Esophagus (tissue), 2 donors: ENCODE data around the gene AGBL4. TPM values are rescaled to one million over a fixed set of nuclear protein-coding genes. Genes with fewer than 3 reads are reported as not detected.

Experiments used
- H3K27ac ChIP-seq, 2 donors: one replicate each; pipeline ENCODE4 v1.5.1; 2013; ENCODE audit warnings: low read depth in 2 of 2, mild to moderate bottlenecking in 2 of 2, inconsistent platforms in 1 of 2, low read length in 1 of 2, moderate library complexity in 1 of 2
- H3K27me3 ChIP-seq, 2 donors: one replicate each; pipeline ENCODE4 v1.6.1; 2013; ENCODE audit warnings: low read length in 2 of 2, control low read depth in 1 of 2, mild to moderate bottlenecking in 1 of 2; ENCODE audit not compliant: insufficient read depth in 2 of 2, control insufficient read depth in 1 of 2
- H3K36me3 ChIP-seq, 2 donors: one replicate each; pipeline ENCODE4 v1.6.1; 2013; ENCODE audit warnings: low read length in 1 of 2; ENCODE audit not compliant: control insufficient read depth in 2 of 2, insufficient read depth in 2 of 2
- H3K4me1 ChIP-seq, 2 donors: one replicate each; pipeline ENCODE4 v1.6.1; 2013; ENCODE audit warnings: low read length in 1 of 2; ENCODE audit not compliant: control insufficient read depth in 2 of 2, insufficient read depth in 2 of 2
- H3K4me3 ChIP-seq, 2 donors: one replicate each; pipeline ENCODE4 v1.5.1; 2013; ENCODE audit warnings: low read length in 2 of 2, mild to moderate bottlenecking in 2 of 2, low read depth in 1 of 2, moderate library complexity in 1 of 2
- H3K9me3 ChIP-seq, 2 donors: one replicate each; pipeline ENCODE4 v1.6.1; 2013; ENCODE audit warnings: mild to moderate bottlenecking in 2 of 2, low read depth in 1 of 2, low read length in 1 of 2, moderate library complexity in 1 of 2; ENCODE audit not compliant: control insufficient read depth in 2 of 2, insufficient read depth in 1 of 2
- WGBS, 2 donors: extraction: QIAGEN DNeasy Blood & Tissue Kit; methylation state at CpG; one replicate each; pipeline ENCODE4 v1.1.7; 2013; 5-methylcytosine and 5-hydroxymethylcytosine counted together
- polyA plus RNA-seq, 2 donors: library from polyadenylated mRNA; stranded (reverse); fragments of 200-250 nt; gene quantifications; one replicate each; pipeline ENCODE4 v1.2.3, GENCODE V29; 2013
- donor health status: healthy with polysubstance abuse.
- donor health status: Bipolar disorder and iron deficiency.

Gene AGBL4
- polyA plus RNA-seq, 2 donors: 0.02 TPM; not detected in 1

DNA sequence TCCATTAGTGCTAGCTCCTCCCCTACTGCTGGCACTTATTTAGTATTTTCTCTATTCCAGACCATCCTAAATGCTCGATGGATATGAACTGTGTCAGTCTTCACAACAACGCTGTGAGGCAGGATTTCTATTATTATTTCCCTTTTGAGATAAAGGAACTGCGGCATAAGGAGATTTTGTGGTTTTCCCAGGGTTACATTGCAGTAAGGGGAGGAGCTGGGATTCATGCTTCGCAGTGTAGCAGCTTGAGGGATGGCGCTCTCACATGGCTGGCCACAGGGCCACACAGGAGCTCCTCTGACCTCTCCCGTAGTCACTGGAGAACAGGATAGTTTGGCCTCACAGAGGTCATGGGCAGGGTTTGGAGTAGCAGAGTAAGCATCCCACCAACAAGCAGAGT lies 1364.0 kb downstream of the AGBL4 start:
- 78 to 79% methylated on average over 6 of the region's 6 CpGs for WGBS, 2 donors
- Histone ChIP-seq H3K4me1 (no peaks in the 10 kb centered on the region), H3K36me3 (no peaks in the 10 kb centered on the region), H3K9me3 (no peaks in the 10 kb centered on the region), H3K27ac (no peak overlapping the region), H3K4me3 (no peak overlapping the region), H3K27me3 (no peaks in the 10 kb centered on the region)

DNA sequence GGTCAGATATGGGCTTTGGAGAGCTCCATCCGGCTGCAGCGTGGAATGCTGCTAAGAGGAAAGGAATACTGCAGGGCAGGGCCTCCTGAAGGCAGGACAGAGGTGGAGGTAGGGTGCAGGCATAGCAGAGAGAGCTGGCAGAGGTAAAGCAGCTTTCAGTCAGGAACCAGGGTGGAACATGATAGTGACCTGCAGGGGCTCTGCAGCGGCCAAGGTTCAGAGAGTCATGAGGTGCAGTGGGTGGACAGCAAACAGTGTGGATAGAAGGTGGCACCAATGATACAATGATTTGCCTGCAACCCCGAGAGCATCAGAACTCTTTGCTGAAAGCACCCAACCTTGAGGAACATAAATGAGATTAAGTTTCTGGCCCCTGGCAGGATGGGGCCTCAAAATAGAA lies 1366.3 kb downstream of the AGBL4 start:
- H3K27me3 ChIP-seq: no peaks in the 10 kb centered on the region
- WGBS, 2 donors: 80 to 88% methylated on average over 4 of the region's 4 CpGs
- no peaks in the 10 kb centered on the region for H3K4me1 ChIP-seq

DNA sequence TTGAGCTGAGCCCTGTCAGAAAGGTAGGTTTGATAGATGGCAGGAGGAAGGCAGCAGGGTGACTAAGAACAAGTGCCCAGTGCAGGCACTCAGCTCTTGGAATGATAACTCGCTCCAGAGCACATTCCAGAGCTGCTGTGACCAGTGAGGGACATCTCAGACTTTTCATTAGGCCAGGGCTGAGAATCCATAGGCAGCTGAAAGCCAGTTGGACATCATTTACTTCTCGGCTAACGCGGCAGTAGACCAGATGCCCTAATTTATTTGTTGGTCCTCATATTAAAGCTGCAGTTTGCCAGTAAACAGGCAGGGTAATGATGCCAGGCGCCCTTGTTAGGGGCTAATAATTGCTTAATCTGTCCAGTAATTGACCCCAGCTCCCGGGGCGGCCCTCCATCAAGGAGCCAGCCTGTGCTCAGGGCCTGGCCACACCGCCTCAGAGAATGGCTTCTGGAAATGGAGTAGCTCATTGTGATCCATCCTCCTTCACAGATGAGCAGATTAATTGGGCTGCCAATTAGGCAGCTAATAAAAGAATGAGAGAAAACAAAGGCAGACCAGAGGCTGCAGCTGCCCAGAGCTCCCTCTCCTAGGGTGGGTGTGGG lies 1369.0 kb downstream of the AGBL4 start:
- Histone ChIP-seq H3K36me3 (no peaks in the 10 kb centered on the region), H3K4me1 (no peaks in the 10 kb centered on the region), H3K9me3 (no peaks in the 10 kb centered on the region), H3K4me3 (no peak overlapping the region), H3K27ac (no peak overlapping the region), H3K27me3 (no peaks in the 10 kb centered on the region)
- WGBS, 2 donors: 86 to 88% methylated on average over 8 of the region's 8 CpGs

More for the DNA sequence above, 1366.3 kb downstream of the AGBL4 start:
- Histone ChIP-seq H3K36me3 (no peaks in the 10 kb centered on the region), H3K9me3 (no peaks in the 10 kb centered on the region), H3K4me3 (no peak overlapping the region), H3K27ac (no peak overlapping the region)

- no peak overlapping the region for H3K4me3 ChIP-seq
- WGBS, 2 donors: 85 to 91% methylated on average over 6 of the region's 6 CpGs
- H3K9me3 ChIP-seq: no peaks in the 10 kb centered on the region
- H3K27me3 ChIP-seq: no peaks in the 10 kb centered on the region
- no peaks in the 10 kb centered on the region for H3K36me3 ChIP-seq
- H3K27ac ChIP-seq: no peak overlapping the region
- H3K4me1 ChIP-seq: no peaks in the 10 kb centered on the region
Observed at GRCh38 chr1:48652334-48652733, 1371.4 kb downstream of the AGBL4 start.

DNA sequence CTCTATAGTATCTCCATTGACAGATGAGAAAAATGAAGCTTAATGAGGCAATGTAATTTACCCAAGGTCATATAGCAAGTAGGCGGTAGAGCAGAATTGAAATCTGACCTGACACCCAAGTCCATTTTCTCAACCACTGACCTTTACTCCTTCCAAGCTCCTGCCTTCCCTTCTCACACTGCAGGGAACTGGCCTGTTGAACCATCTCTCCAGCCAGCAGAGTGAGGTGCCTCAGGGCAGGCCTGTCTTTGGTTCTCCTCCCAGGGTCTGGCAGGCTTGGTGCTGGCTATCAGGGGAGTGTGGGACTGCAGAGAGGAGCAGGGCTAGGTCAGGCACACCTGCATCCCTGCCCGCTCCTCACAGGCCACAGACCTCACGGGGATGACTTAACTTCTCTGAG lies 1373.9 kb downstream of the AGBL4 start:
- WGBS, 2 donors: 91 to 94% methylated on average over 3 of the region's 3 CpGs
- Histone ChIP-seq H3K4me3 (no peak overlapping the region), H3K36me3 (no peaks in the 10 kb centered on the region)

GRCh38 chr1:48645883-48646282 lies 1377.9 kb downstream of the AGBL4 start:
- H3K9me3 ChIP-seq: no peaks in the 10 kb centered on the region
- H3K27ac ChIP-seq: no peak overlapping the region
- H3K4me3 ChIP-seq: no peak overlapping the region
- 75 to 78% methylated on average over 4 of the region's 4 CpGs for WGBS, 2 donors
- no peaks in the 10 kb centered on the region for H3K27me3 ChIP-seq
- H3K36me3 ChIP-seq: no peaks in the 10 kb centered on the region
- no peaks in the 10 kb centered on the region for H3K4me1 ChIP-seq

More for the DNA sequence above, 1373.9 kb downstream of the AGBL4 start:
- Histone ChIP-seq H3K4me1 (no peaks in the 10 kb centered on the region), H3K27ac (no peak overlapping the region), H3K9me3 (no peaks in the 10 kb centered on the region), H3K27me3 (no peaks in the 10 kb centered on the region)

GRCh38 chr1:48644905-48645605 lies 1378.7 kb downstream of the AGBL4 start:
- no peak overlapping the region for H3K27ac ChIP-seq
- H3K9me3 ChIP-seq: no peaks in the 10 kb centered on the region
- H3K36me3 ChIP-seq: no peaks in the 10 kb centered on the region
- no peaks in the 10 kb centered on the region for H3K27me3 ChIP-seq
- 70 to 76% methylated on average over 3 of the region's 3 CpGs for WGBS, 2 donors
- no peaks in the 10 kb centered on the region for H3K4me1 ChIP-seq
- H3K4me3 ChIP-seq: no peak overlapping the region

GRCh38 chr1:48644190-48644900 lies 1379.4 kb downstream of the AGBL4 start:
- Histone ChIP-seq H3K36me3 (no peaks in the 10 kb centered on the region), H3K4me1 (no peaks in the 10 kb centered on the region), H3K9me3 (no peaks in the 10 kb centered on the region), H3K27me3 (no peaks in the 10 kb centered on the region), H3K27ac (no peak overlapping the region), H3K4me3 (no peak overlapping the region)
- 82 to 86% methylated on average over 7 of the region's 7 CpGs for WGBS, 2 donors

DNA sequence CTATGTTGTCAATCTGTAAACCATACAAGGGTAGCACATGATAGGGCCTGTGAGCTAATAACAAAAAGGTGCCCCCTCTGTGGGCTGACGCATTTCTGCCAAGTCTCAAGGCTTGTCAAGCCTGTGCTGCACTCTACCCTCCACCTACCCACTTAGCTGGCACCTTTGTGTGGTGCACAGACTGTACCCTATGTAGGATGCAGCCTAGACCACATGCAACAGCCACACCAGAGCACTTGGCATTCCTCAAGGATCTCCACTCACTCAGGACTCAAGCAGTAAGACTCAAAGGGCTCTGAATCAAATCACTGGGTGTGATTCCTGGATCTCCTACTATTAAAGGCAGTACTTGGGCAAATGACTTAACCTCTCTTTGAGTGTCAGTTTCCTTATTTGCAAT lies 1380.6 kb downstream of the AGBL4 start:
- no peak overlapping the region for H3K27ac ChIP-seq
- H3K4me1 ChIP-seq: no peaks in the 10 kb centered on the region
- no peaks in the 10 kb centered on the region for H3K9me3 ChIP-seq
- no peaks in the 10 kb centered on the region for H3K36me3 ChIP-seq
- H3K4me3 ChIP-seq: no peak overlapping the region
- 91 to 95% methylated on average over 1 of the region's 1 CpG for WGBS, 2 donors
- no peaks in the 10 kb centered on the region for H3K27me3 ChIP-seq
